HG02759 (cell line): Measurements from ENCODE around the gene CHMP1B.
"Not testable (repeated sequence)": the region's sequence is repeated elsewhere in the genome, so short reads cannot be mapped to it uniquely, and the experiment has no call there.

ENCODE experiments used
- ATAC-seq: cut with Tn5 transposase; IDR thresholded peaks from one replicate; pipeline ENCODE4 v1.9.1; 2021; ENCODE audit warnings: mild to moderate bottlenecking, moderate library complexity; ENCODE audit not compliant: unreplicated experiment

The CHMP1B gene

DNA sequence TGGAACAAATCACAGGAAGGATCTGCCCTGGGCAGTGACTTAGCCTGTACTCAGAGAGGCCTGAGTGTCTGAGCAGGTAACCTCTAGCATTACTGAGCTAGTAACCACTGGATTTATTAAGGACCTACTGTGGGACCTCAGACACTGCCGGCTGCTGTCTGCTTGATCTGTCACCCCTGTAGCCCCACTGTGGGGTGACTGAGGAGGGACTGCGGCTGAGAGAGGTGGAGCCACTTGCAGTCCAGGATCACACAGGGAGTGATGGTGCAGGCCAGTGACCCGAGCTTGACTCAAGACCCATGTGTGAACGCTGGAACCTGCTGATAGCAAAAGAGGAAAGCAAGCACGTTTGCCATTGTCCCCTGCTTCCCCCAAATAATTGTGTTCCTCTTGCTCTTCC lies 15.6 kb downstream of the CHMP1B start:
- no peak for ATAC-seq

DNA sequence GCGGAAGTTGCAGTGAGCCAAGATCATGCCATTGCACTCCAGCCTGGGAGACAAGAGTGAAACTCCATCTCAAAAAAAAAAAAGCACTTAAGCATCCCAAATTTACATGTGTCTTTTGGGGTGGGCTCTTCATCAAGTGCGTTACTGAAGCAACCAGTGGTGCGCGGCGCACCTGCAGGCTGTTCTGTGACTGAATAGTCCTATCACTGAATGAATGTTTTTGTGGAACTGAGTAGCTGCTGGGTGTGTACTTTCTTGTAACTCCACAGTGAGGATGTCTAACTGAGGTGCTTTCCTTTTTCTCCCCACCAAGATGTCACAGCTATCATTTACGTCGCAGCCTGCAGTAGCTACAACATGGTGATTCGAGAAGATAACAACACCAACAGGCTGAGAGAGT lies 17.0 kb downstream of the CHMP1B start:
- no peak for ATAC-seq

DNA sequence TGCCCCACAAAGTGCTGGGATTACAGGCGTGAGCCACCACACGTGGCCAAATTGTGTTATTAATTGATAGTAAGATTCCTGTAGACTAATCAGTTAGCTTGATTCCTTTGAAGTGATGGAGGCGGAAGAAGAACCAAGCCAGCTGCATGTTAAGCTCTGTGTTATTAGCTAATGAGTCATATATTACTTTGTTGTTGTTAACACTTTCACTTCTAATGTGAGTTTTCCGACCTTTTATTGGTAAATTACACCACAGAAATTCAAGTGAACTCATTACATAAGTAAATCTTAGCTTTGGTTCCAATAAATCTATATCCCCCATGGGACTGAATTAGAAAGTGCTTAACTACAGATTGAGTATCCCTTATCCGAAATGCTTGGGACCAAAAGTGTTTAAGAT lies 20.3 kb downstream of the CHMP1B start:
- ATAC-seq = peak; percentile 47

DNA sequence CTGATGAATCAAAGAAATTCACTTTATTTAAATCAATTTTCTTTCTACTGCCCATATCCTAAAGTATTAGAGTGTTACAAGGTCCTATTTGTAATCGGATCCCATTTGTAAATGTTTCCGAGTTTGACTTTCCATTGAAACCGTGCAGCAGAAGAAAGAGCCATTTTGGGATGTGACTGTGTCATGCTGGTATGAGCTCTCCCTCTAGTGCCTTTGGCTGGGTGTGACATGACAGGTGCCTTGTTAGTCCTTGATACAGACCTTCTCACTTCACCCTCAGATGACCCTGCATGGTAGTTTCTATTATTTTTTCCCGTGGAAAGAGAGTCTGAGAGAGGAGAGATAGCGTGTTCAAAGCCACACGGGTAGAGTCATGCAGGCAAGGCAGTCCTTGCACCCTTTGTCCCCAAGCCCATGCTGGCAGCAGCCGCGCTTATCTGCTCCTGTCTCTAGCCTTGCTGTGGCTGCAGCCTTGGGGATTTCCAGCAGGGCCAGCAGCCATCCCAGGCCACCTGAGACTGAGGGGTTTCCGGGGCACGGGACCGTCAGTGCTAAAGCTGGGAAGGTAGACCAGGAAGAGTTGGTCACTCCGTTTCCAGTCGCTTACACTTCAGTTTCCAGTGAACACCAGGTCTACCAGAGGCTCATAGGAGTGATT lies 21.4 kb downstream of the CHMP1B start:
- no peak for ATAC-seq

DNA sequence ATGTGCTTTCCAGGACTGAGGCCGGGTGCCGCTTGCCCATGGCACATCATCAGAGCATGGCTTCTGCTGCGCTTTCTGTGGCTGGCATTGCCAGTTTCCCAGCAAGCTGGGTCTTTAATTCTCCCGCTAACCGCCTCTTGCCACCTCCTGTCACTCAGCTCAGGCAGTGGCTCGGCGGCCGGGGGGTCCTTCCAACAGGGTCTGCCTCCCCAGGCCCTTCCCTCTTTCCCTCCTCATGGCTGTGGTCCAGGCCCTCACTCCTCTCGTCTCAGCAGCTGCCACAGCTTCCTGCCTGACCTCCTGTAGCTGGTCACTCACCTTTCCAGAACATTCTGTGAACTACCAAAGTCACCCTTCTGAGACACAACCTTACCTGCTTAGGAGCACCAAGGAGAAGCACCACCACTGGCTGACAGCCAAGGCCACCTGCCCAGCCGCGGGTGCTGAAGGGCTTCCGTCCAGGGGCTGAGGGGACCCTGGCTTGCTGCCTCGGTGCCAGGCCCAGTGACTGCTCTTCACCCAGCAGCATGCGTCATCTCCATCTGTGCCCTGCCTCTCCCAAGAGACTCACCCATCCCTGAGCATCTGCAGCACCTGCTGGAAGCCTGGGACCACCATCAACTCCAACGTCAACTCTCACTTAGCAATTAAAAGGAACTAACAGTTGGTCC lies 22.6 kb downstream of the CHMP1B start:
- no peak for ATAC-seq

DNA sequence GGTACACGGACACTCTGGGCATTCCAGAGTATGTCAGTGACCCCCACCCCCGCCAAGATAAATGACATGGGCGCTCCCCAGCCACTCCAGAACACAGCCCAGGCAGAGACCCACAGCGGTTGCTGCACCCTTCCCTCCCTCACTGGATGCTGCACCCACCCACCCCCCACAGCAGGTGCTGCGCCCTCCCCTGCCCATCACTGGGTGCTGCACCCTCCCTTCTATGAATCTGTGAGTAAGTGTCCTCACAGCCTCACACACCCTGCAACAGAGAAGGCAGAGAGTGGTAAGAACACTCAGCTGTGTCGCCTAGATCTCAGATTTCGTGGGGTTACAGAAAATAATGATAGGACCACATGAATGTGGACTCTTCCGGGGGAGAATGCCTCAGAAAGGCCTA lies 23.5 kb downstream of the CHMP1B start:
- ATAC-seq = no peak

DNA sequence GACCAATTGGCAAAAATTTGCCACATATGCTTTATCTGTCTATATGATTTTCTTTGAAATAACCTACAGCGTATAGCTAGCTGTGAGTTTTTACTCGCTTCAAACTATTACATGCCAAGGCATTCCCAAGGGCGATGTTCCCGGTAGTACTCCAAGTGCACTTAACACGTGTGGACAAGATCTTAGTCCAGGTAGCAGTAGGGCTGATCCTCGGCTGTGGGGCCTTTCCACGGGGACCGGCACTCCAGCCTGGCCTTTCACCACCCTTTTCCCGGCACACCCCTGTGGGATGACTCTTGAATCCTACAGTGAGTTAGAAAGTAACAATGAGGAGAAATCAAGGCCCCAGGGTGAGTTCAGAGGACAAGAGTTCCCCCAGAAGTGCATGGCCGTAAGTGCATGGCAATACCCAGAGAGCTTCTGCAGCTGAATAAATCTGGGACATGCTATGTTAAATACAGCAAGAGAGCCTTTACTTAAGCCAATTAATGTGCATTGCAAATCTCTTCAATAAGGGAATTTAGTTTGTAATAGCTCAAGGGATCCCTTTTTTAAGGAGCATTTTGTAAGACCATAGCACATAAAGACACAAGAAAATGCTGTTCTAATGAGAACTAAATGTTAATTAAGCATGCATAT lies 26.4 kb downstream of the CHMP1B start:
- ATAC-seq = no peak

DNA sequence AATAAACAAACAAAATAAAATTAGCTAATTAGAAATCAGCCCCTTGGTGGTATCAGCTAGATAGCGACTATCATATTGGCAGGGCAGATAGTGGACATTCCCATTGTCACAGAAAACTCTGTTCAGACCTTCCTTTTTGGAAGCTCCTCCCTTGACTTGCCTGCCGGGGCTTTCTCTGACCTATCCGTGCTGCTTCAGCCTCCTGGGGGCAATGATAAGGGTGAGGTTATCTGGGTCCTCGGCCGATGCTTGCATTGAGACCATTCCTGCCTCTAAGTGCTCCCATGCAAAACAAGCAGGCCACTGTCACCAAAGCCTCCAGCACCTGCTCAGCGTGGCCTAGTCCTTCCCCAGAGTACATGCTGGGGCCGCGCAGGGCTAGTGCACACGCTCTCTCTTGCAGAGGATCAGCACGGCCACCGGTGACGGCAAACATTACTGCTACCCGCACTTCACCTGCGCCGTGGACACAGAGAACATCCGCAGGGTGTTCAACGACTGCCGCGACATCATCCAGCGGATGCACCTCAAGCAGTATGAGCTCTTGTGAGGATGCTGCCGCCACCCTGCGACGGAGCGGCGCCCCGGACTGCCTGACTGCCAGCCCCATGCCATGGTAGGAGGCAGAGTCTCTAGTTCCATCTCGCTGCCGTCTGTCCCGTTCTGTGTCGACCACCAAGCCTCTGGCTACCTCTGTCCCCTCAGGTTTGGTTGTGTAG lies 29.5 kb downstream of the CHMP1B start:
- ATAC-seq = no peak

DNA sequence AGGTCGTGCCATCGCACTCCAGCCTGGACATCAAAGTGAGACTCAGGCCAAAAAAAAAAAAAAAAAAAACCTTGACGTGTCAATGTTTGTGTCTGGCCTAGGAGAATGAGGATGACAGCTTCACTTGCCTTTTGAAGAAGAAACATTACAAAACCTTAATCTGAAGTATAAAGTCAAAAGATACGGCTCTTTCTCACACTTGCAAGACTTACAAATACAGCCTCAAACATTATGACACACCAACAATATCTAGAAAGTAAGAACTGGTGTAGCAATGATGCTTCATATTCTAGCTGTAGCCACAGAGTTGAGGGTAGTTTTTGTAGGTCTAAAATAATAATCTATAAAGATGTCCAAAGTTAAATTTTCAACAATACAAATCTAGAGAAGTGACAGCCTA lies 31.4 kb downstream of the CHMP1B start:
- ATAC-seq = no peak

DNA sequence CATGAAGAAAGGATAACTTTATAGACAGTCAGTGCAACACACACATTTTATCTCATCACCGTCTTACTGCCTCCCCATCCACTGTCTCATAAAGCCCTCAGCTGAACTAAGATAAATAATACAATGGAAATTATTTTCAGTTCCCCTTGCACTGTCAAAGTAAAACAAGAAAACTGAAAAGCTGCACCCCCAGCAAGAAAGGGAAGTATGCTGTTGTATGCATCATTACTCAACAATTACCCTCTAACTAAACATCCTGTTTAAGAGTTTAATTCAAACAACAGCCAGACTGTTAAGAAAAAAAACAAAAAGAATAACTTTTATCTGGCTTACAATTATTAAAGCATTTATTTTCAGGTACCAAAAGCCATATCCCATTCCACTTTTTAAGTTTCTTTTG lies 31.9 kb downstream of the CHMP1B start:
- ATAC-seq = peak; percentile 88

DNA sequence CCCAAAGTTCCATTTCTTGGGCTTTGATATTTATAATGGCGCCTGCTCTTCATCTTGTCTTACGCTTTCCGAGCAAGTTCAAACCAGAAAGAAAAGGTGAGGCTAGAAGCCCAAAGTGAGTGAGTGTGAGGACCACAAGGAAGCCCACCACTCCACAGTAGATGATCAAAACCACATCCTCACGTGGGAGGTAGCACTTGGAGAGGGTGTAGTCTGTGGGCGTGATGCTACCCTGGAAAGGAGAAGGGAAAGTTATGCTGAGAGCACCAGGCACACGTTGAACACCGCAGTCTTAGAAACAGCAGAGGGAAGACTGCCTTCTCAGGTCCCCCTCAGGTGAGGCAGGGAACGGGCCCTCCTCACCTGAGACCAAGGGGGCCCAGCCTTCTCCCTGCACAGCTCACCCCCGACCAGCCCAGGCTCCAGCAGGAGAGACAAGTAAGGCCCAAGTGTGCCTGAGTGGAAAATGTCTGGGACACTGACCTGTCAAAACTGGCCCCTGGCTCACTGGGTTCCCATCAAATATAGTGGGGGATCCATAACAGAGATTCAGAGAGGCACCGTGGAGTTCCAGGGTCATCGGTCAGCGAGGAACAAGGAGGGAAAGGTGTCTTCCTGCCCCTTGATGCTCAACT lies 33.3 kb downstream of the CHMP1B start:
- ATAC-seq = no peak

DNA sequence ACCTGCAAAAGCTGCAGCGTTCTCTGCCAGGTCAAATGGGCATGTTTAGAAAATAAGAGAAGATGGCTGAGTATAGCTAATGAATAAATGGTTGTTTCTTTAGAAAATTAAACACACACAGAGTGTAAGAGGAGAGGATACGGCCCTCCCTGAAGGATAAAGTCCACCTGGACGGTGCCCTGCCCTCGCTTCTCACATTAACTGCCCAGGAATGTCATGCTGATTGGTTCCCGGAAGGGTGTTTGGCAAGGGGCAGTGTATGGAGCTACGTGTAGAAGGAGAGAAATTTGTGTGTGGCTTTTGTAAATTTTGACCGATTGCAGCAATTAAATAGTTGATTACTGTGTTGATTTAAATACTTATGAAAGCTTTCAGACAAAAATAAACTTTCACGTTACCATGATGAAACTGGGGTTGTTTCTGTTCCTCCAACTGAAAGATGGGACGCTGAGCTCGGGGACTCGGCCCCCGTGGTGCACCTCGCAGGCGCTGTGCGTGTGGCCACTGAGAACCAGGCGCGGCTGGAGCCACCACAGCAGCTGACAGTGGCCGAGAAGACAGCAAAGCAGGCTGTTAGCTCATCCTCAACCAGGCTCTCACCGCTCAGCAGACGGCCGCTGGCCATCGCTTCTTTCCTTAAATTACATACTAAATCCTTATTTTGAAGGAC lies 34.2 kb downstream of the CHMP1B start:
- ATAC-seq = no peak

DNA sequence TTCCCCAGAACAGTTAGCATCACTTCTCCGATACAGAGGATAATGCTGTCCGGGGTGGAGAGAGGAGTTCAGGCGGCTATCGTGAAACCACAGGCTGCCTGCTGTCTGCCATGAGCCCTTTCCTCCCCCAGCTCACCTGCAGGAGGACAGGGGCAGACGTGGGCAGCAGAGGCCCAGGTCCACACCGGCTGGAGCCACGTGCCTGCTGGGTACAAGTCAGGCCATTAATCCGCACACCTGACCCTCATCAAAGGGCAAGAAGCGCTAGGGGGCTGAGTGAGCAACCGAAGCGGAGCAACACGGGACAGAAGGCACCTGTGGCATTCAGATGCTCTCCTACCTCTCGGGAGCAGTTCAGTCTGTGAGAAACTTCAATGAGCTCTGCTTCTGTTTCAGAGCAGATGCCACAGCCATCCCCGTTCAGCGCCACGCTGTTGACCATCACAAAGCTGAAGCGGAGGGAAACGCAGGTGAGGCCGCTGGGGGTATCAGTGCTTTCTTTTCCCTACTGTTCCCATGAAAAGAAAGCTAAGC lies 35.4 kb downstream of the CHMP1B start:
- no peak for ATAC-seq

DNA sequence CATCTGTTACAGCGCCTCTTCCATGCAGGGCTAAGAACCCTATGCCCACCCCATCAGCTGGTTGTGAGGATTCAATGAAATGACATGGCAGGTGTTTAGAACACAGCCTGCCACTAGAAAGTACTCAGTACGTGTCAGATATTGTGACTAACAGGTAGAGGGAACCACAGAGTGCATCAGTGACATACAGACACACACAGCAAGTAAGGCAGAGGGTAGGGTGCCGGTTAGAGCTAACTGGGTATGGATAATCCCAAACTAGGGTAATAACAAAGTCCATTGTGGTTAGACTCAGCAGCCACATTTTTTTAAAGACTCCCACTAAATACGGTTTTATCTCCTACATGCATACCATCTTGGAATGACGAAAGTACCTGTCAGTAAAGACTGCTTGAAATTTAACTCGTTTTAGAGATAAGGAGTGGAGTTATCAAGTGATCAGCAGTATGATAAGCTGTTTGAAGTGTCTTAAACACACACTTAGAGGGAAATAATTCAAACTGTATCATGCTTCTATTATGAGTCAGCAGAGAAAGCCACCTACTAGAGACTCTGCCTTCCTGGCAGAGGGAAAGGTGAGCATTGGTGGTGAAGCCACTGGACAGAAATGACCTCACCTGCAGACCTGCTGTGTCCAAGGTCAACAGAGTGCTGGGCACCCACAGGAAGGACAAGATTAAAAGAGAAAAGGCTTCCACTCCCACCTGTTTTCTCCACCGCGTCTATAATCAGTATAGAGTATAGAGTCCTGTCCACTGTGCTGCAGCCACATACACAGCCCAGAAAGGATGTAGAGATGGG lies 36.3 kb downstream of the CHMP1B start:
- no peak for ATAC-seq

DNA sequence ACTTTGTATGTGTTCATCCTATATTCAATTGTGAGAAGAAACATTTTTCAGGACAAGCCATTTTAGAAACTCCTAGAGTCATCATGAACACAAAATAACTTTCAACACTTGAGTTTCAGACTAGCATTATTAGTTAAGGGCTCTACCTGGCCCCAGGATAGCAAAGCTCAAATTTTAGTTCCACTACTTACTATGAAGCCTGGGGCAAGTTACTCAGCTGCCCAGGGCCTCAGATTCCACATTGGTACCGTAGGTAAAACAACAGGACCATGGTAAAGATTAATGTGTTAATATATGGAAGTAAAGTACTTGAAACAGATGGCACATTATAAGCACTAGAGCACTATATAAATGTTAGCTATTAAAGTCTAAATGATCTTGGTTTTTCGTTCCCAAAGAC lies 37.5 kb downstream of the CHMP1B start:
- no peak for ATAC-seq

DNA sequence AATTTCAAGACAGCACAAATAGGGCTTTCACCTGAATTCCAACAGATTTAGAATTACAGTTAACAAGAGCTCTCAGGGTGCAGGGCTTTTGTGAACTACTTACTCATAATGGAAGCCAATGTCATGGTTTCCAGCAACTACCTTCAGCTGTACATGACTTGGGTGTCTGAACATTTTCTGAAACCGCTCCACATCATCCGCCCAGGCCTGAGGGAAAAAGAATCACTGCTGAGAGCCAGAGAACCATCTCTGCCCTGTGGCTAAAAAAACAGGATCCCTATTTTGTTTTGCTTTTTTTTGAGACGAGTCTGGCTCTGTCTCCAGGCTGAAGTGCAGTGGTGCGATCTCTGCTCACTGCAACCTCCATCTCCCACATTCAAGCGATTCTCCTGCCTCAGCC lies 38.1 kb downstream of the CHMP1B start:
- ATAC-seq = no peak

DNA sequence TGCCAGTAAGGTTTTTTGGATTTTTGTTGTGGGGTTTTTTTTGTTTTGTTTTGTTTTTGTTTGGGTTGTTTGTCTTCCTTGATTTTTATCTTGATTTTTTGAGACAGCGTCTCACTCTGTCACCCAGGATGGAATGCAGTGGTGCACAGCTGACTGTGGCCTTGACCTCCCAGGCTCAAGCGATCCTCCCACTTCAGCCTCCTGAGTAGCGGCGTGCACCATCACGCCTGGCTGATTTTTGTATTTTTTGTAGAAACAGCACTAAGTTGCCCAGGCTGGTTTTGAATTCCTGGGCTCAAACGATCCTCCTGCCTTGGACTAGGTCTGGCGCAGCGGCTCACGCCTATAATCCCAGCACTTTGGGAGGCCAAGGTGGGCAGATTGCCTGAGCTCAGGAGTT lies 40.5 kb downstream of the CHMP1B start:
- no peak for ATAC-seq

DNA sequence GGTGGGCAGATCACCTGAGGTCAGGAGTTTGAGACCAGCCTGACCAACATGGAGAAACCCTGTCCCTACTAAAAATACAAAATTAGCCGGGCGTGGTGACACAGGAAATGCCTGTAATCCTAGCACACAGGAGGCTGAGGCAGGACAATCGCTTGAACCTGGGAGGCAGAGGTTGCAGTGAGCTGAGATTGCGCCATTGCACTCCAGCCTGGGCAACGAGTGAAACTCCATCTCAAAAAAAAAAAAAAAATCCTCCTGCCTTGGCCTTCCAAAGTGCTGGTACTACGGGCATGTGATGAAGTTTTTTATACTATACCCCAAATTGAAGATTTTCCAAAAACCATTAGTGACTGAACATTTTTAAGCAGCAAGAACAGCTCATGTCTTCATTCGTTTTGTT lies 41.2 kb downstream of the CHMP1B start:
- not testable (repeated sequence) for ATAC-seq

DNA sequence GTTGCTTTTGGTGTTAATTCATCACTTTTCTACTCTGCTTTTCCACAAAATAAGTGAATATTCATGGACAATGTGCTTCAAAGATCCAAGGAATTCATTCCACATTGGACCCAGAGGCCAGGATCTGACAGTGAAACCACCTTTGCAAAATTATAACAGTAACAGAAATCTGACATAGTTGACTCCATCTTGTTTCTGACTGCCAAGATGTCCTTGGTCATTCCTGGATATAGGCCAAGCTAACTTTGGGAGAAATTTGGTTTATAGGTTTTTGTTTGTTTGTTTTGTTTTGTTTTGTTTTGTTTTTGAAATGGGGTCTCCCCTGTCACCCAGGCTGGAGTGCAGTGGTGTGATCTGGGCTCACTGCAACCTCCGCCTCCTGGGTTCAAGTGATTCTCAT lies 46.6 kb downstream of the CHMP1B start:
- no peak for ATAC-seq

DNA sequence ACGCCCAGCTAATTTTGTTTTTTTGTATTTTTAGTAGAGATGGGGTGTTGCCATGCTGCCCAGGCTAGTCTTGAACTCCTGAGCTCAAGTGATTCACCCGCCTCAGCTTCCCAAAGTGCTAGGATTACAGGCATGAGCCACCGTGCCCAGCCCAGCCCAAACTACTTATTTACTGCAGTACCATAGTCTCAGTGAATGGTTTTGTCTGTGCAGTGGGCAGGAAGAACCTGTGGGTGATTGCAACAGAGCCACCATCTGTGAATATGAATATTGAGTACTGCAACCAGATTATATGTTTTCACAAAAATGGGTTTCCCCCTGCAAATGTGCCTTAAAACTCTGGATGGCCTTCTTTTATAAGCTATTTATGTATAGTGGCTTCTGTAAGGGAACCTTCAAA lies 47.9 kb downstream of the CHMP1B start:
- ATAC-seq = no peak
